Osteocyte (in vitro differentiated cells): Measurements from ENCODE around the gene ARHGAP12. TPM values are rescaled to one million over a fixed set of nuclear protein-coding genes. Genes with fewer than 3 reads are reported as not detected.

ENCODE experiments used
- DNase-seq: peaks from one replicate; pipeline ENCODE4 v3.0.0; 2021; ENCODE audit warnings: mixed read lengths; ENCODE audit not compliant: unreplicated experiment; ENCODE audit errors: extremely low spot score
- H3K27ac Mint-ChIP-seq: one replicate; pipeline ENCODE4 v1.8.0; 2021; ENCODE audit warnings: mild to moderate bottlenecking, mixed read lengths; ENCODE audit not compliant: unreplicated experiment
- H3K27me3 Mint-ChIP-seq: one replicate; pipeline ENCODE4 v1.8.0; 2021; ENCODE audit warnings: mixed read lengths; ENCODE audit not compliant: unreplicated experiment
- H3K36me3 Mint-ChIP-seq: one replicate; pipeline ENCODE4 v1.8.0; 2021; ENCODE audit warnings: mixed read lengths; ENCODE audit not compliant: unreplicated experiment
- H3K4me1 Mint-ChIP-seq: one replicate; pipeline ENCODE4 v1.8.0; 2021; ENCODE audit warnings: mixed read lengths; ENCODE audit not compliant: unreplicated experiment
- H3K4me3 Mint-ChIP-seq: one replicate; pipeline ENCODE4 v1.8.0; 2021; ENCODE audit warnings: mild to moderate bottlenecking, moderate library complexity, mixed read lengths; ENCODE audit not compliant: unreplicated experiment
- H3K9me3 Mint-ChIP-seq: one replicate; pipeline ENCODE4 v1.8.0; 2021; ENCODE audit warnings: mixed read lengths; ENCODE audit not compliant: unreplicated experiment
- total RNA-seq: library from RNA; stranded (reverse); gene quantifications from 2 replicates; pipeline ENCODE4 v1.2.1, GENCODE V29; 2021
- TF ChIP-seq, protein P1 (sequence below): fragments of 200-600 bp; sonication (generic); IDR thresholded peaks from 2 replicates; pipeline ENCODE4 v1.5.0; 2021; ENCODE audit warnings: antibody characterized with exemption, mild to moderate bottlenecking, moderate library complexity

The ARHGAP12 gene
- total RNA-seq, 1 donor from 2014 or later, result 18.8 TPM

DNA sequence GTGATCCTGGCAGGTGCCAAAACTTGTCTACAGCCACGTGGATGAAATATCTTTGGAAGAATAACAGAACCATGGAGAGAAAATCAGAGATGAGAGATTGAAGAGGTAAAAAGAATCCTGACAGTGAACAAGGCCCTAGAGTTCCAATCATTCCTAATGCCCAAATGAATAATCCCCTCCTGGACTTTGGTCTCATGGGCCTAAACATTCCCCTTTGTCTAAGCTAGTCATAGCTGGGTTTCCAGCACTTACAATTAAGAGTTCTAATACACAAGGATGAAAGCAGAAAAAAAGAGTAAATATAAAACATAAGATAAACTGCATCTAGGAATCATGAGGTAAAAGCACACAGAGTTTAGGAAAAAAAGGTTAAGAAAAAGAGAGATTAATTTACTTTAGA, 40.2 kb downstream of the ARHGAP12 start:
- no peaks in the 10 kb centered on the region for H3K9me3 Mint-ChIP-seq
- peaks cover 1% of the 10 kb centered on the region for H3K36me3 Mint-ChIP-seq
- no peak for DNase-seq
- H3K27me3 Mint-ChIP-seq, result no peaks in the 10 kb centered on the region
- no peak overlapping the region for H3K4me3 Mint-ChIP-seq
- no peak overlapping the region for H3K27ac Mint-ChIP-seq
- TF ChIP-seq, protein P1, sequence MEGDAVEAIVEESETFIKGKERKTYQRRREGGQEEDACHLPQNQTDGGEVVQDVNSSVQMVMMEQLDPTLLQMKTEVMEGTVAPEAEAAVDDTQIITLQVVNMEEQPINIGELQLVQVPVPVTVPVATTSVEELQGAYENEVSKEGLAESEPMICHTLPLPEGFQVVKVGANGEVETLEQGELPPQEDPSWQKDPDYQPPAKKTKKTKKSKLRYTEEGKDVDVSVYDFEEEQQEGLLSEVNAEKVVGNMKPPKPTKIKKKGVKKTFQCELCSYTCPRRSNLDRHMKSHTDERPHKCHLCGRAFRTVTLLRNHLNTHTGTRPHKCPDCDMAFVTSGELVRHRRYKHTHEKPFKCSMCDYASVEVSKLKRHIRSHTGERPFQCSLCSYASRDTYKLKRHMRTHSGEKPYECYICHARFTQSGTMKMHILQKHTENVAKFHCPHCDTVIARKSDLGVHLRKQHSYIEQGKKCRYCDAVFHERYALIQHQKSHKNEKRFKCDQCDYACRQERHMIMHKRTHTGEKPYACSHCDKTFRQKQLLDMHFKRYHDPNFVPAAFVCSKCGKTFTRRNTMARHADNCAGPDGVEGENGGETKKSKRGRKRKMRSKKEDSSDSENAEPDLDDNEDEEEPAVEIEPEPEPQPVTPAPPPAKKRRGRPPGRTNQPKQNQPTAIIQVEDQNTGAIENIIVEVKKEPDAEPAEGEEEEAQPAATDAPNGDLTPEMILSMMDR, result no peak
- peaks cover 27% of the 10 kb centered on the region for H3K4me1 Mint-ChIP-seq

DNA sequence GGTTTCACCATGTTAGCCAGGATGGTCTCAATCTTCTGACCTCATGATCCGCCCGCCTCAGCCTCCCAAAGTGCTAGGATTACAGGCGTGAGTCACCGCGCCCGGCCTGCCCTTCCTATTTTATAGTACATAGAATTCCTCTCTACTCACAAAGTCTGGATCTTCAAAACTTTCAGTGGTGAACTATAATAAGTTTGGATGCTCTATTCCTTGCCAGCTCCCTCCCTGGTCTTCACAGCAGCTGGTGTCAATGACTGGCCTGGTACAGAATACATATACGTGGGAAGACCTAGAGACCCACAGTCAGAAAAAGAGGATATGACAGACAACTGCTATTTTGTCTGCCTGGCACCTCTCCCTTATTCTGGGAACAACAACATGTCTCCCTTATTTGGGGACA, 40.8 kb downstream of the ARHGAP12 start:
- peaks cover 4% of the 10 kb centered on the region for H3K36me3 Mint-ChIP-seq
- DNase-seq, result no peak
- no peaks in the 10 kb centered on the region for H3K27me3 Mint-ChIP-seq
- H3K9me3 Mint-ChIP-seq, result no peaks in the 10 kb centered on the region
- TF ChIP-seq, protein P1, result no peak
- no peak overlapping the region for H3K27ac Mint-ChIP-seq
- H3K4me1 Mint-ChIP-seq, result peaks cover 30% of the 10 kb centered on the region
- H3K4me3 Mint-ChIP-seq, result no peak overlapping the region

DNA sequence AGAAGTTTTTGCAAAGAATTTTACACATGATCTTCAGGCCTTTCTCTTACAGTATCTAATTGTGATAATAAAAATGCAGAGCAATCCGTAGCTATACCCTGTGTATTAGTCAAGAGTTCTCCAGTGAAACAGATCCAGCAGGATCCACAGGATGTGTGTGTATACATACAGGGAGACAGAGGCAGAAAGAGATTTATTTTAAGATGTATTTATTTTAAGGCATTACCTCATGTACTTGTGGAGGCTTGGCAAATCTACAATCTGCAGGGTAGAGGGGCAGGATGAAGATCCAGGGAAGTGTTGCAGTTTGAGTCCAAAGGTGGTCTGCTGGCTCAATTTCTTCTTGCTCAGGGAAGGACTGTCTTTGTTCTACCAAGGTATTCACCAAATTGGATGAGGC, 41.7 kb downstream of the ARHGAP12 start:
- Mint-ChIP-seq H3K4me1 (peaks cover 30% of the 10 kb centered on the region), H3K4me3 (no peak overlapping the region), H3K9me3 (no peaks in the 10 kb centered on the region), H3K36me3 (peaks cover 4% of the 10 kb centered on the region), H3K27me3 (no peaks in the 10 kb centered on the region), H3K27ac (no peak overlapping the region)
- no peak for DNase-seq
- TF ChIP-seq, protein P1, result no peak

GRCh38 chr10:31885971-31886370, 42.7 kb downstream of the ARHGAP12 start:
- no peaks in the 10 kb centered on the region for H3K27me3 Mint-ChIP-seq
- no peak overlapping the region for H3K27ac Mint-ChIP-seq
- no peak overlapping the region for H3K4me3 Mint-ChIP-seq
- peaks cover 37% of the 10 kb centered on the region for H3K4me1 Mint-ChIP-seq
- TF ChIP-seq, protein P1, result no peak
- no peak for DNase-seq
- H3K36me3 Mint-ChIP-seq, result peaks cover 4% of the 10 kb centered on the region
- no peaks in the 10 kb centered on the region for H3K9me3 Mint-ChIP-seq

DNA sequence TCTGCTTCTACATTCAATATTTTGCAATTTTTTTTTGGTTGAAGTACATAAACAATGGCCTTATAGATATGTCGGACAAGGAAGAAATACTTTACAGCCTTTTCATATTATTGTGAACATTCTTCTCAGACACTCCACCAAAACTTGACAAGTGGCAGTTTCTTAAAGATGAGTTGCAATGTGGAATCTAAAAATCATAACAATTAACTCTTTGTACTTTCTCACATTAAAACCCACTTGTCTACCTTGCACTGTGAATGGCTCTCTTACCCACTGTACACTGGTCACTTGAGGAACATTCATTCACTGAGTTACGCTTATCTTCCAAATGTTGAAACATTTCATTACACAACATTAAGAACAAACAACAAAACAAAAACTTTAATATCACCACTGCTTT, 44.2 kb downstream of the ARHGAP12 start:
- peaks cover 38% of the 10 kb centered on the region for H3K4me1 Mint-ChIP-seq
- no peak overlapping the region for H3K27ac Mint-ChIP-seq
- H3K27me3 Mint-ChIP-seq, result no peaks in the 10 kb centered on the region

More for the DNA sequence above, 44.2 kb downstream of the ARHGAP12 start:
- no peaks in the 10 kb centered on the region for H3K9me3 Mint-ChIP-seq
- no peak for DNase-seq
- TF ChIP-seq, protein P1, result no peak
- H3K36me3 Mint-ChIP-seq, result peaks cover 4% of the 10 kb centered on the region
- no peak overlapping the region for H3K4me3 Mint-ChIP-seq
